Activated CD4-positive, alpha-beta T cell treated with anti-CD3 and anti-CD28 coated beads, Interleukin-2, amount 50 U/mL, for 16 hours (primary cell): ENCODE results near the gene CDC42.
"Not testable (repeated sequence)": the region's sequence is repeated elsewhere in the genome, so short reads cannot be mapped to it uniquely, and the experiment has no call there.

Experiments
- DNase-seq: peaks from one replicate; pipeline ENCODE4 v3.0.0-alpha.2; 2020

The CDC42 gene

DNA sequence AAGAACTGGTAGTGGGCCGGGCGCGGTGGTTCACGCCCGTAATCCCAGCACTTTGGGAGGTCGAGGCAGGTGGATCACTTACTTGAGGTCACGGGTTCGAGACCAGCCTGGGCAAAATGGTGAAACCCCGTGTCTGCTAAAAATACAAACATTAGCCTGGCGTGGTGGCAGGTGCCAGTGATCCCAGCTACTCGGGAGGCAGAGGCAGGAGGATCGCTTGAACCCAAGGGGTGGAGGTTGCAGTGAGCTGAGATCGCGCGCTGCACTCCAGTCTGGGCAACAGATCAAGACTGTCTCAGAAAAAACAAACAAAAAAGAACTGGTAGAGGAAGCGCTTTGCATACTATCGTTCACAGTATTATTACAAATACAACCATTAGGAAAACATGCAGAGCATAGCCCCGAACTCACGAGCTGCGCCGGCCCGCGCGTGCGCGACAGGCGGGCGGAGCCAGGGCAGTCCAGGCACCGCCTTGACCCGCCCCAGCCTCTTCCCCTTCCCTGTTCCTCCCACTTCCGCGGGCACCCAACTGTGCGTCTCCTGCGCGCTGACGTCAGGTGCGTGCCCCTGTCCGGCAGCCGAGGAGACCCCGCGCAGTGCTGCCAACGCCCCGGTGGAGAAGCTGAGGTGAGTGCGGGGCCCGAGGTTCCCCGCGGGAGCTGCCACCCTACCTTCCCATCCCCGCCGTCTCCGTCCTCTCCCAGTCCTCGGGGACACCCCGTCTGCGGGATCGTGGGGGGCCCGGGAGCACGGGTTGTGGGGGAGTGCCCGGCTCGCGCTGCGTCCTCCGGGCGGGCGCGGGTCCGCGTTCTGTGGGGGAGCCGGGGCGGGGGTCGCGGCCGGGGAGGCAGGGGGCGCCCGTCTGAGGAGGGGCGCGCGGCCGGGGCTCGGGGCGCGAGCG lies at the start of gene CDC42:
TSS of gene CDC42 (plus strand) at position 595 of the 902 bp plus-strand sequence. CDS start 25,770 bp downstream, outside the sequence.
- DNase-seq, result peak; percentile 98

DNA sequence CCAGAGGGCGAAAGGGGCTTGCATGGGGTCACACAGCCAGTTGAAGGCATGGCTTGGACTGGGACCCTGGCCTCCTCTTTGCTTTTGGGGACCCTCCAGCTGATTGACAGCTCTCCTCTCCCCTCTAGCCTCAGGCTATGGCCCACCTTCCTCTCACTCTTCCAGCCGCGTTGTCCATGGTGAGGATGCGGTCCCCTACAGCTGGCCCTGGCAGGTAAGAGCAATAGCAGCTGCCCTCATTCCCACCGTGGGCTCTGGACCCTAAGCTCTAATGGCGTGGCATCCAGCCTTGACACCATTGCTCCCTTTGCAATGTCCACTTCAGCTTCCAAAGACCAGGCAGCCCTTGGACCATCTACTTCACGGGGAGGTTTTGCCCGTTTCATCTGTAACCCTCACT lies 49.6 kb upstream of the CDC42 start:
- not testable (repeated sequence) for DNase-seq

DNA sequence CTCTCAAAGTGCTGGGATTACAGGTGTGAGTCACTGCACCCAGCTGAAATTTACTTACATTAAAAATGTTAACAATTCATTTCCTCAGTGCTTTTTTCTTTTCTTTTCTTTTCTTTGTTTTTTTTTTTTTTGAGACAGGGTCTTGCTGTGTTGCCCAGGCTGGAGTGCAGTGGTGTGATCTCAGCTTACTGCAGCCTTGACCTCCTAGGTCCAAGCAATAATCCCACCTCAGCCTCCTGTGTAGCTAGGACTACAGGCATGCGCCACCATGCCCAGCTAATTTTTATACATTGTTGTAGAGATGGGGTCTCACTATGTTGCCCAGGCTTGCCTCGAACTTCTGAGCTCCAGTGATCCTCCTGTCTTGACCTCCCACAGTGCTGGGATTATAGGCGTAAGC lies 48.5 kb upstream of the CDC42 start:
- DNase-seq, result not testable (repeated sequence)

DNA sequence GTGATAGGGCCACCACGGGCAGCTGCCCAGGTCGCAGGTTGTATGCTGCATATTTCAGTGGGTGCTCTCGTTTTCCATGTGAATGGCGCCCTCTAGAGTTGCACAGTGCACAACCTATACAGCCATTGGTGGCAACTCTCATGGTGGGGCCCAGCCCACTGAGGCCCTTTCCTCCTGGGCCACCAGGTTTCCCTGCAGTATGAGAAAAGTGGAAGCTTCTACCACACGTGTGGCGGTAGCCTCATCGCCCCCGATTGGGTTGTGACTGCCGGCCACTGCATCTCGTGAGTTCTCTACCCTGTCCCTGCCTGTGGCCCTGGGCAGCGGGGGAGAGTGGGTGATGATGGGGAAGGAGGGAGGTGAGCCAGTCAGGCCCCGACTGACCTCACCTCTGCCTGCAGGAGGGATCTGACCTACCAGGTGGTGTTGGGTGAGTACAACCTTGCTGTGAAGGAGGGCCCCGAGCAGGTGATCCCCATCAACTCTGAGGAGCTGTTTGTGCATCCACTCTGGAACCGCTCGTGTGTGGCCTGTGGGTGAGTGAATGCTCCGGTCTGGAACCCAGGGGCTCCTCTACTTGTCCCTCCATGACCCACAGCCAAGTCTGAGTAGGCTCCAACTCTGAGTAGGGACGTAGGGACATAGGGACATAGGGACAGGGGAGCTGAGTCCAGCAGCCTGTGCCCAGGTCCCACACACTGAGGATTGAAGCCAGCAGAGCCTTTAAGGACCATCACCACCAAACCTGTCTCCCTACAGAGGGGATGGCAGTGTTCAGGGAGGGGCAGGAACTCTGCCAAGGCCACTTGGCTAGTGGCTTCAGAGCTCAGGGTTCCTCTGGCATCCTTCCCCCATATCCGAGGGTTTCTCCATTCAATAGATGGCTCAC lies 47.0 kb upstream of the CDC42 start:
- peak; percentile 44 for DNase-seq

DNA sequence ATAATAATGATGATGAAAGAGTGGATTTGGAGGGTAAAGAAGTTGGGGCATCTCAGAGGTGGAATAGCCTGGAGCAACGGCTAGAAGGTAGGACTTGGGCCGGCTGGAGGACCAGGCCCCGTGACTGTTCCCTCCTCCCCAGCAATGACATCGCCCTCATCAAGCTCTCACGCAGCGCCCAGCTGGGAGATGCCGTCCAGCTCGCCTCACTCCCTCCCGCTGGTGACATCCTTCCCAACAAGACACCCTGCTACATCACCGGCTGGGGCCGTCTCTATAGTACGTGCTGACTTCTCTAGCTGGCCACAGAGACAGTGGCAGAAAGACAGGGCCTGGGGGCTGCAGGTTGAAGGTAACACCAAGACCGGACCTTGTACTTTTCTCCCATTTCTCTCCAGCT lies 45.8 kb upstream of the CDC42 start:
- DNase-seq, result not testable (repeated sequence)

DNA sequence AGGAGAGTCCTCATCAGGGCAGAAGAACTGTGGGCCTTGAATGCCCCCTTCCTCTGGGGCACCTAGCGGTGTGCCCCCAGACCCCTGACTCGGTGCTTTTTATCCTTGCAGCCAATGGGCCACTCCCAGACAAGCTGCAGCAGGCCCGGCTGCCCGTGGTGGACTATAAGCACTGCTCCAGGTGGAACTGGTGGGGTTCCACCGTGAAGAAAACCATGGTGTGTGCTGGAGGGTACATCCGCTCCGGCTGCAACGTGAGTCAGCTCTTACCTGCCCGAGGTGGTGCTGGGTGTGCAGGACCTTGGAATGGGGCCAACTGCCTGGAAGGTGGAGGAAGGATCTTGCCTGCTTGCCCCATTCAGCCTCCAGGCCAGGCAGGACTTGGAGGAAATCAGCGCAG lies 45.2 kb upstream of the CDC42 start:
- DNase-seq, result not testable (repeated sequence)

DNA sequence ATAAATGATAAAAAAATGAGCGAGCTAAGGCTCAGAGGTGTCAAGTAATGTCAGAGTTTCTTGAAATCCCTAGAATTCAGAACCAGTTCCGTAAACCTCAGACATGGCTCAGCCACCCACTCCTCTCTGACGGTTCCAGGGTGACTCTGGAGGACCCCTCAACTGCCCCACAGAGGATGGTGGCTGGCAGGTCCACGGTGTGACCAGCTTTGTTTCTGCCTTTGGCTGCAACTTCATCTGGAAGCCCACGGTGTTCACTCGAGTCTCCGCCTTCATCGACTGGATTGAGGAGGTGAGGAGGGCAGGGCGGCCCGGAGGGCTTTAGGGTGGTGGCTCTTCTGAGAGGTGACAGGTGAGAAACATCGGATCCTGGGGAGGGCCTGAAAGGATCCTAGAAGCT lies 42.9 kb upstream of the CDC42 start:
- not testable (repeated sequence) for DNase-seq

DNA sequence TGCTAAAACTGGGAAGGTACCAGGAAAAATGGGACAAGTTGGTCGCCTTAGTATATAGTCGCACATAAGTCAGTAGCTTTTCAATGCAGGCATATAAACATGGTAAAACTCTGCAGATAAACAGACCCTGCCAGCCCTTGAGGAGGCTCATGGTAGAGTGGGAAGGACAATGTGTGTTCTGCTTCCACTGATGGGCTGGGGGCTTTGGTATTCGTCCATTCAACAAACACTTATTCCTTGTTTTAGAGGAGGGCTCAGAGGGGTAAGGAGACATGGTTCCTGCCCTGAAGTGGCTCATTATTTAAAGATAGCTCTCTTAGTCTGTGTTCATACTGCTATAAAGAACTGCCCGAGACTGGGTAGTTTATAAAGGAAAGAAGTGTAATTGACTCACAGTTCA lies 39.8 kb upstream of the CDC42 start:
- DNase-seq, result not testable (repeated sequence)

DNA sequence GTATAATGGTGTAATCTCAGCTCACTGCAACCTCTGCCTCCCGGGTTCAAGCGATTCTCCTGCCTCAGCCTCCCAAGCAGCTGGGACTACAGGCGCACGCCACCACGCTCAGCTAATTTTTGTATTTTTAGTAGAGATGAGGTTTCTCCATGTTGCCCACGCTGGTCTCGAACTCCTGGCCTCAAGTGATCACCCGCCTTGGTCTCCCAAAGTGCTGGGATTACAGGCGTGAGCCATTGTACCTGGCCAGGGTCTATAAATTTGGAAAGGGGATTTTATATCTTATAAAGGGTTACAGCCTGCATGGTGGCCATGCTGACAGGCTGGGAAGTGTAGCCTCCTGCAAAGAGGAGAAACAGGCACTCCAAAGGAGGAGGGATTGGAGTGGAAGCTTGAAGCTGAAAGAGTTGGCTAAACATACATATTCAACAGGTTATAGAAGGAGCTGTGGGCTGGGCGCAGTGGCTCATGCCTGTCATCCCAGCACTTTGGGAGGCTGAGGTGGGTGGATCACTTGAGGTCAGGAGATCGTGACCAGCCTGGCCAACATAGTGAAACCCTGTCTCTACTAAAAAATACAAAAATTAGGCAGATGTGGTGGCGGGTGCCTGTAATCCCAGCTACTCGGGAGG lies 37.8 kb upstream of the CDC42 start:
- DNase-seq, result not testable (repeated sequence)

DNA sequence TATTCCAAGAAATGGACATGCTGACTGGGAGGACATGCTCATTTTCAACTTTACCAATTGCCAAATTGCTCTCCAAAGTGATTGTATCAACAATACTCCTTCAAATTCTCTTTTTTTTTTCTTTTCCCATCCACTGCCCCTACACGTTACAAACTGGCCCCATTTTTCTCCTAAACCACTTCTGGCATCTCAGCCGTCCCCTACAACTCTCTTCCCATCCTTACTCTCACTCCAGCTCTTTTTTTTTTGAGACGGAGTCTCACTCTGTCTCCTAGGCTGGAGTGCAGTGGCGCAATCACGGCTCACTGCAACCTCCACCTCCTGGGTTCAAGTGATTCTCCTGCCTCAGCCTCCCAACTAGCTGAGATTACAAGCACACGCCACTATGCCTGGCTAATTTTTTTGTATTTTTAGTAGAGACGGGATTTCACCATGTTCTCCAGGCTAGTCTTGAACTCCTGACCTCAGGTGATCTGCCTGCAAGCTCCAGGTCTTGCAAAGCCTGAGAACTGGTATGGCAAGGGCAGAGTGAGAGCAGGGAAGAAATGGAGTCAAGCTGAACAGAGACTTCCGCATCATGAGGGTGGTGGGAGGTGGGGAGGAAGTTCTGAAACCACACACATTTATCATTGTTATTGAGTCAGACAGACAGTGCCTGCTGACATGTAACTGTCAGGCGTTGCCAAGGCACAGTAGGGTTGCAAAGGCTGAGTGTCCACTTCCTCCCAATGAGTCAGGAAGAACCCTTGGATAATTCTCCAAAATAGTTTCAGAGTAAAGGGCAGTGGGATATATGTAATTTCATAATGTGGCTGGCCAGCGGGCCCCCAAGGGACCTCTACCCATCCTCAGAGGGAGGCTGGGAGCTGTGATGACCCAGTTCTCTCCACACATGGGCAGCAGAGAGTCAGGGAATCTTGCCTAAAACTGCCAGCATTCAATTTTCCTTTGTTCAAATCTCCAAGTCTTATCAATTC lies 33.6 kb upstream of the CDC42 start:
- peak; percentile 87 for DNase-seq

DNA sequence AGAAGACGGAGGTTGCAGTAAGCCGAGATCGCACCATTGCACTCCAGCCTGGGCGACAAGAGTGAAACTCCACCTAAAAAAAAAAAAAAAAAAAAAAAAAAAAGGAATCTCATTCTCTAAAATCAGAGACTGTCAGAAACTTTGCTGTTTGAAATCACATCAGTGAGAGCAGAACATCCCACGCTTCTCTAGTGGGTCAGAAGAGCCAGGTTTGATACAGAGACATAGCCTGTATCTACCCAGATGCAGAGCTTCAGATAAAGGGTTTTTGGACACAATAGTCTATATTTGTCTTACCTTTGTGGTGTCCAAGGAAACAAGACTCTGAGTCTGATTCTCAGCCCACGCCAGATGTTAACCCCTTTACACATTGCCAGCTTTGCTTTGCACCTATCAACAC lies 31.4 kb upstream of the CDC42 start:
- DNase-seq, result no peak

DNA sequence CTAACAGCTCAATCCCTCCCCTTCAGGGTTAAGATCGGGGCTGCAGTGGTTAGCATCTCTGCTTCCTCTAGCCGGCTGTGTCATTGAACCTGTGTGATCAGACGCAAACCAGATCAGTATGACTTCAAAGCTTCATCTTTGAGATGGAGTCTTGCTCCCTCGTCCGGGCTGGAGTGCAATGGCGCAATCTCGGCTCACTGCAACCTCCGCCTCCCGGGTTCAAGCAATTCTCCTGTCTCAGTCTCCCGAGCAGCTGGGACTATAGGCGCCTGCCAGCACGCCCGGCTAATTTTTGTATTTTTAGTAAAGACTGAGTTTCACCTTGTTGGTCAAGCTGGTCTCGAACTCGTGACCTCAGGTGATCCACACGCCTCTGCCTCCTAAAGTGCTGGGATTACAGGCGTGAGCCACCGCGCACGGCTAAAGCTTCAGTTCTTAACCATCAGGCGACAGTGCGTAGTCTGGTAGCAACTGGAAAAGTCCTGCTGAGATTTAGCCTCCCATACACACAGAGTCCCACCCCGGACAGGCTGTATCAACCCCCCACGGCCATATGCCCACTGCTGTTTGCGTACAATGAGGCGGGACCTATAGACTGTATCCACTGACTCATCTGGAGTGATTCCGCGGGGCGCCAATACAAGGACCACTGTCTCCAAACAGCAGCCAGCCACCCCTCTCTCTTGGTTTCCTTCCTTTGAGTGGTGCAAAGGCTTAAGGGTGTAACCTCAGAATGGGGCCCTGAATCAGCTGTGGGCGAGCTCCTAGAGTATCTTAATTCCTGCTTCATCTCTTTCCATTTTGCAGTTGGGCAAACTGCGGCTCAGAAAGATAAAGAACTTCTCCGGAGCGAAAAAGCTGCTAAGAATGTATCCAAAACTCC lies 27.8 kb upstream of the CDC42 start:
- DNase-seq, result peak; percentile 81

DNA sequence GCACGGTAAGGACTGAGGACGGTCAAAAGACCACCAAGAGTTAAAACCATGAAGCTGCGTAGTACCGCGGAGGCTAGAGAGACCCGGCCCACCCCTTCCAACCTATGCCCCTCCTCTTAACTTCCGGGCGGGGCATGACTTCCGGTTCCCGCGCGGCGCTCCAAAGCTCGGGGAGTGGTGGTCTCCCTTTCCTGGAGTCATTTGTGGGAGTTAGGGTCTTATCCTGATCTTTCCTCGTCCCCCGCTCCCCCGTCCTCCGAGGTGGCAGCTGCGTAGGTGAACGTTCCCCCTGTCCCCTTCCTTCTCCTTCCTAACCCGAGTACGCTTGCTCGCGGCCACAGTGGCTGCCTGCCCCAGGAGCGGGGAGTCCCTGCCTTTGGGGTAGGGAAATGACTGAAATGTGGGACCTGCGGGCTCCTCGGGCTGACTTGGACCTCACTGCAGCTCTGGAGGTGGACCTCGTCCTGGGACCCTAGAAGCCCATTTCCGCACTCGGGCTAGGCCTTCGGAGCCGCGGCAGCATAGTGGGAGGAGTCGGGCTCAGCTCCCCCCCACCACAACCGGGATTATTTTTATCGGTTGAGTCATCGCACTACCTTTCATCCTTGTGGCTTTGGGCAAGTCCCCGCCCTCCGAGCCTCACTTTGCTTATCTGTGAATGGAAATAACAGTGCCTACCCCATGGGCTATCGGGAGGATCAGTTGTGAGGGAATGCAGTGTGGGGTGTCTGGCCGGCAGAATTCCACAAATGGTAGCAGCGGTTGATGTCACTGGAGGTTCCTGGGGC lies 26.9 kb upstream of the CDC42 start:
- DNase-seq, result peak; percentile 94

DNA sequence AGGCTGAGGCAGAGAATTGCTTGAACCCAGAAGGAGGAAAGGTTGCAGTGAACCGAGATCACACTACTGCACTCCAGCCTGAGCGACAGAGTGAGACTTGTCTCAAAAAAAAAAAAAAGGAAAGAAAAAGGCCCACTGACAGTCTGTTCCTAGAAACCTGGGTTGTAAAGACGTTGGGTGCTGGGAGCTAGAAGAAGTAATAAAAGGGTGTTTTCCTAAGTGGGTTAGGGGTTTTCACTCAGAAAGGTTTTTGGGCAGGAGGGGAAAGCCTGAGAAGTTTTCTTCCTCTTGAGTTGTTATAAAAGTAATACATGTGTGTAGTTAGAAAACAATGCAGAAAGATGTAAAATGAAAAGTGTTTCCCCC lies 25.6 kb upstream of the CDC42 start:
- no peak for DNase-seq

DNA sequence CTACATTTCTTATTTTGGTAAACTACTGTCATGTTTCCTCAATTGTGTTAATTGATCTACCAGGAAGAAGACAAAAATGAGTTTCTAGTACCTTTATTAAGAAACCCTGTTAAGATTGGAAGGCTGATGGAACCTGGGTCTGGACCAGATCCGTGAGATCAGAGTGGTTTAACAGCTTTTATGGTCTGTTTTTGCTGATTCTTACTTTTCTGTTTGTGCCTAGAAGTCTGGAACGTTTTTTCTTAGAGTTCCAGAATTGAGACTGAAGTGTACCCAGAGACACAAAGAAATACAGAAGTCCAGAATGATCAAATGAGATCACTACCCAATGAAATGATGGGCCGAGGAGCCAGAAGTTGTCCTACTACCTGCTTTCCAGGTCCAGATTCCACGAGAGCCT lies 22.5 kb upstream of the CDC42 start:
- no peak for DNase-seq

DNA sequence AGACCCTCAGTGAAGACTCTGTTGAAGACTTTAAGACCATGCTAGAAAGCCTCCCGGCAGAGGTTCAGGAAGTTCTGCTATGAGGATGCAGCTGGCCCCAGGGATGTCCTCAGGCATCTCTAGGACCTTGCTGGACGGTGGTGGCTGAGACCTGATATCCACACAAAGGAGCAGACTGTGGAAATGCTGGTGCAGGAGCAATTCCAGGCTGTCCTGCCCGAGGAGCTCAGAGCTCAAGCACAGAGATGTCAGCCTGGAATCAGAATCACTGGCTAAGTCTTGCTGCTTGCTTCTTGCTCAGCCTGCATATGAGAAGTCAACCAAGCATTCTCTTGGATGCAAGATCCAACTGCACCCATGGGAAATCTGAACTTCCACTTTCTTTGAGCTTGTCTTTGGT lies 22.0 kb upstream of the CDC42 start:
- DNase-seq, result no peak

DNA sequence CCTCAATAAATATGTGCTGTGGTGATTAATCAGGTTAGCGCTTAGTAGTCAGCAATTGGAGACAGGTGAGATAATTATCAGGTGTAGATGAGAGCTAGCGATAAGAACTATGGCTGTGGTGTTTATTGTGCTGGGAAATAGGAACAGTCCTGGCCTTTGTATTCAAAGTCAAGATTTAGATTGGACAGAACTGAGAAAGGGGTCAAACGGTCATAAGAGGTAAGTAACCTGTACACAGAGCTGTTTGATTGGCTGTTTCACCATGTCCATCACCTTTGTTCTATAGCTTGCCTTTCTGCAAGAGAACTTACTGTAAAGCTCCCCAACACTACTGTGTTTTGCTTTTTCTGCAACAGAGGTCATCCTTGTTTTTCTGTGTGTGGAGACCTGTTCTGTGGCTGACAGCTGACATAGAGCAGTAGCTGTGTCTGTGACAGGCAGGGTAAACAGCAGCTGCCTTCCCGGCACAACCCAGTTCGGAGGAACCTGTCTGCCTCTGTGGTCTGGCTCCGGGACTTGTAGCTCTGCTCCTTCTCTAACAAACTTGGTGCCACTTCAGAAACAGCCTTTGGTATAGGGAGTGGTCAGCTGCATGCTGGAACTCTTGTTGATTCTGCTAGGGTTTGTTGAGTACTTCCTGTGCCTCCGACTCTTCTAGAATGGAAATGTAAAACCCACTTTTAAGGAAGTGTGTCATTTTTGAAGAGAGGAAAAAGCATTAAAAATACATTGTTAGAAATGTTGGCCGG lies 21.1 kb upstream of the CDC42 start:
- peak; percentile 32 for DNase-seq

DNA sequence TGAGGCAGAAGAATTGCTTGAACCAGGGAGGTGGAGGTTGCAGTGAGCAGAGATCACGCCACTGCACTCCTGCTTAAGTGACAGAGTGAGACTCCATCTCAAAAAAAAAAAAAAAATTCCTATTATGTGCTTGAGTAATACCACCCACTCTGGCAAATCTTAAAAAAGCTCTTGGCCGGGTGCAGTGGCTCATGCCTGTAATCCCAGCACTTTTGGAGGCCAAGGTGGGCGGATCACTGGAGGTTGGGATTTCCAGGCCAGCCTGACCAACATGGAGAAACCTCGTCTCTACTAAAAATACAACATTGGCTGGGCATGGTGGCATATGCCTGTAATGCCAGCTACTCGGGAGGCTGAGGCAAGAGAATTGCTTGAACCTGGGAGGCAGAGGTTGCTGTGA lies 17.7 kb upstream of the CDC42 start:
- DNase-seq, result not testable (repeated sequence)

DNA sequence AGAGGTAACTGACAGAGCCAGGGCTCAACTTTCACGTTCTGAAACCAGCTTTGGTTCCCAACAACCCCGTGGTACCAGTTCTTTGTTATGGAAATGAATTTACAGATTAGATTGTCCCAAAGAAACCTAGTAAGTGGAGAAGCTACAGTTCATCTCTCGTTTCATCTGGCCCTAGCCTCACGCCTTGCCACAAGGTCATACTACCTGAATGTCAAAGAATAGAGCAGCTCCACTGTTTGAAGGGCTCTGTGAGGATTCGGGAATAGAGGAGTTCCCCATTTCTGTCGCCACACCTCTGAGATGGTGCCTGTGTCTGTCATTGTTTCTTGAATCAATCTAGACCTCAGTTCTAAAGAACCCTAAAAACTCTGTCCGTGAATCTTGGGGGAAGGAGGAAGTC lies 15.0 kb upstream of the CDC42 start:
- no peak for DNase-seq
